UCSD-AML1 (cell line): Measurements from ENCODE around the gene ZBTB7A.

Experiments used
- DNase-seq: peaks from one replicate; lab custom pipeline; 2025; ENCODE audit not compliant: unreplicated experiment; lab: John Stamatoyannopoulos, UW

ZBTB7A gene

GRCh38 chr19:4066682-4067395 is at the start of gene ZBTB7A:
Gene ZBTB7A (minus strand): TSS chr19:4066899. CDS start chr19:4055232, 11,667 bp downstream.
- peak; percentile 86 for DNase-seq

GRCh38 chr19:4115818-4116385 is 49.2 kb upstream of the ZBTB7A start:
- DNase-seq: no peak

- no peak for DNase-seq
Observed at GRCh38 chr19:4115050-4115817, 48.5 kb upstream of the ZBTB7A start.

GRCh38 chr19:4114181-4114580 is 47.5 kb upstream of the ZBTB7A start:
- DNase-seq: no peak

- DNase-seq: no peak
Observed at GRCh38 chr19:4113398-4114088, 46.8 kb upstream of the ZBTB7A start.

- DNase-seq: no peak
Observed at GRCh38 chr19:4112367-4112766, 45.7 kb upstream of the ZBTB7A start.

- DNase-seq: no peak
Observed at GRCh38 chr19:4109626-4109945, 42.9 kb upstream of the ZBTB7A start.

GRCh38 chr19:4108767-4109625 is 42.3 kb upstream of the ZBTB7A start:
- peak; percentile 72 for DNase-seq

GRCh38 chr19:4103080-4103433 is 36.4 kb upstream of the ZBTB7A start:
- no peak for DNase-seq

GRCh38 chr19:4102339-4103079 is 35.8 kb upstream of the ZBTB7A start:
- DNase-seq: no peak

GRCh38 chr19:4101496-4101770 is 34.7 kb upstream of the ZBTB7A start:
- DNase-seq: no peak

GRCh38 chr19:4100647-4101495 is 34.2 kb upstream of the ZBTB7A start:
- DNase-seq: no peak

GRCh38 chr19:4099041-4099764 is 32.5 kb upstream of the ZBTB7A start:
- no peak for DNase-seq

- no peak for DNase-seq
Observed at GRCh38 chr19:4098493-4098892, 31.8 kb upstream of the ZBTB7A start.

GRCh38 chr19:4097501-4097900 is 30.8 kb upstream of the ZBTB7A start:
- no peak for DNase-seq

GRCh38 chr19:4096049-4096892 is 29.6 kb upstream of the ZBTB7A start:
- no peak for DNase-seq

- no peak for DNase-seq
Observed at GRCh38 chr19:4095488-4095844, 28.8 kb upstream of the ZBTB7A start.
